ENCODE data around the gene SNX8. TPM values are rescaled to one million over a fixed set of nuclear protein-coding genes. Genes with fewer than 3 reads are reported as not detected.

SNX8 gene
- polyA plus RNA-seq, 2 of the 4 experiments (the other 2 are of a cell fraction) = 21.2 to 36.3 TPM

DNA sequence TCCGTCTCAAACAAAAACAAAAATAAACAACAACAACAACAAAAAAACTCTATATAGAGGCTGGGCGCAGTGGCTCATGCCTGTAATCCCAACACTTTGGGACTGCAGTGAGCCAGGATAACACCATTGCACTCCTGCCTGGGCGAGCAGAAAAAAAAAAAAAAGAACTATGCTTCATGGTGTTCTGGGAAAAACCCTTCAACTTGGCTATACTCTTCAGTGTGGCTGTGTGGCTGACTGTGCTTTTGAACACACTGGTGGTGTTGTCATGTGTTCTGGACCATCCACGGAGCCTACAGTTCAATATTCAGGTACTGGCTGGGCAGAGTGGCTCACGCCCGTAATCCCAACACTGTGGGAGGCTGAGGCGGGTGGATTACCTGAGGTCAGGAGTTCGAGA, 26.5 kb downstream of the SNX8 start:
- DNase-seq (ENCODE audit: low read depth in 1 of 2, low spot score in 1 of 2) (no peak), ATAC-seq (no peak), FAIRE-seq (no peak)
- ChIA-PET CTCF (interaction anchor here (1.6 kb wide), 1 partner anchor 11 kb away, joined by 4 read pairs; no protein-coding TSS in a partner anchor), POLR2A (no interaction called here)
- H3K27ac ChIP-seq = no peak overlapping the region
- no peak for TF ChIP-seq HOXB5 (CRISPR knock-in tag; IDR thresholded peaks at IDR 0.05)
- no peak for TF ChIP-seq NR3C1 (IDR thresholded peaks at IDR 0.05)
- TF ChIP-seq CBX8 (IDR thresholded peaks at IDR 0.05) = no peak
- TF ChIP-seq NFE2L2 (conservative IDR thresholded peaks at IDR 0.05; ENCODE audit: low read length) = no peak
- TF ChIP-seq HEYL (CRISPR knock-in tag; IDR thresholded peaks at IDR 0.05) = no peak
- no peaks in the 10 kb centered on the region for H3K9me3 ChIP-seq
- H3K4me2 ChIP-seq = no peak overlapping the region
- WGBS (ENCODE audit: missing lambda C conversion rate) = 87% methylated on average over 8 of the region's 8 CpGs
- H3K4me1 ChIP-seq = no peaks in the 10 kb centered on the region
- no peak overlapping the region for H3K4me3 ChIP-seq

DNA sequence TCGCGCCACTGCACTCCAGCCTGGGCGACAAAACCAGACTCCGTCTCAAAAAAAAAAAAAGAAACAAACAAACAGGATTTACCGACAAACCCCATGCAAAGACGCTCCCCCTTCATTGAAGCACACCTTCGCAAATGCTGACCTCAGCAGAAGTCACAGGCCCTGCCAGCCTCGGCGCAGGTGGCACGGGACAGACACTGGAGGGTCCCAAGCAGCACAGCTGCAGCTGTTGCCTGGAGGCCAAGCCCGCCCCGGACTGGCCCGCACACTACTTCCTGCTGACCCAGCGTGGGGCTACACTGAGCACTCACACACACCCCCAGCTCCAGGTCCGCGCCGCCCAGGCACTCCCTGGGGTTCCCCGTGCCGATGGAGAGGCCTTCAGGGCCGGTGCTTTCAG, 31.2 kb downstream of the SNX8 start:
- FAIRE-seq = no peak

DNA sequence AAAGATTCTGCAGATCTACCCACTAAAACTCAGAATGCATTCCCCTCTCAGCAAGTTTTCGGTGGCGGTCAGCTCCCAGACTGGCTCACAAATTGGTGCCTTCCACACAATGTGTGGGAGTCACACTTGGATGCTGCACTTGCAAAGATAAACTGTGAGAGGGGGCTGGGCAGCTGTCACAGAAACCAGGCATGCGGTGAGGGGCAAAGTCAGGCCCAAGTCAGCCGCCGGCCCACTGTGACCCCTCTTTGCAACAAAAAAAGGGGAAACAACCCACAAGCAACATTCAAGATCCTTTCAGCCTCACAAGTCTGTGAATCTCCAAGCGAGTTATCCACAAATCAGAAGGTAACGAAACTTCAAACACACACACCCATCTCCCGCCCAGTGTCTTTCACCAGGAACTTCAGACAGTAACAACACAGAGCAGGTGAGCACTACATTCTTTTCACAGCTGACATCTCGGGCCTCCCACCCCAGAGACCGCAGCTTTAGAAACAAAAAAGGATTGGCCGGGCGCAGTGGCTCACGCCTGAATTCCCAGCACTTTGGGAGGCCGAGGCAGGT, 32.0 kb downstream of the SNX8 start:
- ChIA-PET POLR2A (no interaction called here), CTCF (interaction anchor here (0.7 kb wide), 1 partner anchor 49 kb away, joined by 4 read pairs; no protein-coding TSS in a partner anchor)
- no peak for ATAC-seq

More for the DNA sequence above, 31.2 kb downstream of the SNX8 start:
- Histone ChIP-seq H3K4me1 (no peaks in the 10 kb centered on the region), H3K4me3 (no peak overlapping the region), H3K4me2 (no peak overlapping the region), H3K9me3 (no peaks in the 10 kb centered on the region), H3K27ac (no peak overlapping the region)
- ChIA-PET CTCF (interaction anchor here (0.7 kb wide), 1 partner anchor 48 kb away, joined by 4 read pairs; no protein-coding TSS in a partner anchor), POLR2A (no interaction called here)
- WGBS (ENCODE audit: missing lambda C conversion rate) = 94% methylated on average over 20 of the region's 20 CpGs
- ATAC-seq (peak in 1 of 2 experiments; percentile 30; a peak in 2 of 6 replicates), DNase-seq (ENCODE audit: low read depth in 1 of 2, low spot score in 1 of 2) (no peak)
- no peak for TF ChIP-seq CBX2 (IDR thresholded peaks at IDR 0.05; ENCODE audit: borderline replicate concordance, low read depth)
- TF ChIP-seq JUN (IDR thresholded peaks at IDR 0.05) = no peak
- TF ChIP-seq MAFK (IDR thresholded peaks at IDR 0.05; ENCODE audit: partially characterized antibody) = peak; percentile 93

DNA sequence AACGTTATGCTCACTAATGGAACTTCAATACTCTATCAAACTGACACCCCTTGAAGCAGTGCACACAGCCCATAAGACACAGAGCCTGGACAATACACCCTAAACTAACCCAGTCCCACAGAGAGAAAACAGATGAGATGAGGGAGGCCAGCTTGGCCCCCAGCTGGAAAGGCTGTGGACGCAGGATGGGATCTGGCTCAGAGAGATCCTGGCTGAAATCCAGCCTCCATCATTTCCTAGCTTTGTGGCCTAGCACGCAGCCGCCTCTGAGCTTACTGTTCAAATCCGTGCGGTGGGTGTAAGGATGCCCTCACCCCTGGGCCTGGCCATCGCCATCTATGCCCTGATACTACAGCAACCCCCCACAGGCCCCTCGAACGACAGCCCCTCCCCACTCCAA, 32.7 kb downstream of the SNX8 start:
- no peak for FAIRE-seq
- ChIA-PET CTCF (no interaction called here), POLR2A (no interaction called here)
- no peak for DNase-seq (ENCODE audit: low read depth in 1 of 2, low spot score in 1 of 2)
- WGBS (ENCODE audit: missing lambda C conversion rate) = 92% methylated on average over 9 of the region's 9 CpGs
- TF ChIP-seq HOXB13 (CRISPR knock-in tag; IDR thresholded peaks at IDR 0.05; ENCODE audit: low read depth) = no peak
- no peak for TF ChIP-seq JUN (IDR thresholded peaks at IDR 0.05)
- no peak for TF ChIP-seq MAZ (IDR thresholded peaks at IDR 0.05; ENCODE audit: borderline replicate concordance, low read depth, low read length)
- no peak for TF ChIP-seq KDM1A (IDR thresholded peaks at IDR 0.05; ENCODE audit: low read depth)
- TF ChIP-seq, protein P1, sequence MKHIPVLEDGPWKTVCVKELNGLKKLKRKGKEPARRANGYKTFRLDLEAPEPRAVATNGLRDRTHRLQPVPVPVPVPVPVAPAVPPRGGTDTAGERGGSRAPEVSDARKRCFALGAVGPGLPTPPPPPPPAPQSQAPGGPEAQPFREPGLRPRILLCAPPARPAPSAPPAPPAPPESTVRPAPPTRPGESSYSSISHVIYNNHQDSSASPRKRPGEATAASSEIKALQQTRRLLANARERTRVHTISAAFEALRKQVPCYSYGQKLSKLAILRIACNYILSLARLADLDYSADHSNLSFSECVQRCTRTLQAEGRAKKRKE (CRISPR knock-in tag; IDR thresholded peaks at IDR 0.05; ENCODE audit: low read depth) = no peak
- no peak for TF ChIP-seq FOSB (CRISPR knock-in tag; IDR thresholded peaks at IDR 0.05)
- TF ChIP-seq RNF2 (IDR thresholded peaks at IDR 0.05; ENCODE audit: borderline replicate concordance, low read depth) = no peak
- no peak overlapping the region for H3K27ac ChIP-seq
- H3K9me3 ChIP-seq = no peaks in the 10 kb centered on the region
- H3K4me2 ChIP-seq = no peak overlapping the region
- no peaks in the 10 kb centered on the region for H3K4me1 ChIP-seq
- no peak for ATAC-seq
- H3K4me3 ChIP-seq = no peak overlapping the region

More for the DNA sequence above, 32.0 kb downstream of the SNX8 start:
- Histone ChIP-seq H3K4me1 (no peaks in the 10 kb centered on the region), H3K4me3 (no peak overlapping the region), H3K9me3 (no peaks in the 10 kb centered on the region), H3K4me2 (no peak overlapping the region), H3K27ac (no peak overlapping the region)
- WGBS (ENCODE audit: missing lambda C conversion rate) = 92% methylated on average over 14 of the region's 14 CpGs
- DNase-seq (ENCODE audit: low read depth in 1 of 2, low spot score in 1 of 2) = no peak
- TF ChIP-seq, protein P2, sequence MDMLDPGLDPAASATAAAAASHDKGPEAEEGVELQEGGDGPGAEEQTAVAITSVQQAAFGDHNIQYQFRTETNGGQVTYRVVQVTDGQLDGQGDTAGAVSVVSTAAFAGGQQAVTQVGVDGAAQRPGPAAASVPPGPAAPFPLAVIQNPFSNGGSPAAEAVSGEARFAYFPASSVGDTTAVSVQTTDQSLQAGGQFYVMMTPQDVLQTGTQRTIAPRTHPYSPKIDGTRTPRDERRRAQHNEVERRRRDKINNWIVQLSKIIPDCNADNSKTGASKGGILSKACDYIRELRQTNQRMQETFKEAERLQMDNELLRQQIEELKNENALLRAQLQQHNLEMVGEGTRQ (IDR thresholded peaks at IDR 0.05) = no peak
- no peak for TF ChIP-seq RFX5 (IDR thresholded peaks at IDR 0.05)
- TF ChIP-seq, protein P3, sequence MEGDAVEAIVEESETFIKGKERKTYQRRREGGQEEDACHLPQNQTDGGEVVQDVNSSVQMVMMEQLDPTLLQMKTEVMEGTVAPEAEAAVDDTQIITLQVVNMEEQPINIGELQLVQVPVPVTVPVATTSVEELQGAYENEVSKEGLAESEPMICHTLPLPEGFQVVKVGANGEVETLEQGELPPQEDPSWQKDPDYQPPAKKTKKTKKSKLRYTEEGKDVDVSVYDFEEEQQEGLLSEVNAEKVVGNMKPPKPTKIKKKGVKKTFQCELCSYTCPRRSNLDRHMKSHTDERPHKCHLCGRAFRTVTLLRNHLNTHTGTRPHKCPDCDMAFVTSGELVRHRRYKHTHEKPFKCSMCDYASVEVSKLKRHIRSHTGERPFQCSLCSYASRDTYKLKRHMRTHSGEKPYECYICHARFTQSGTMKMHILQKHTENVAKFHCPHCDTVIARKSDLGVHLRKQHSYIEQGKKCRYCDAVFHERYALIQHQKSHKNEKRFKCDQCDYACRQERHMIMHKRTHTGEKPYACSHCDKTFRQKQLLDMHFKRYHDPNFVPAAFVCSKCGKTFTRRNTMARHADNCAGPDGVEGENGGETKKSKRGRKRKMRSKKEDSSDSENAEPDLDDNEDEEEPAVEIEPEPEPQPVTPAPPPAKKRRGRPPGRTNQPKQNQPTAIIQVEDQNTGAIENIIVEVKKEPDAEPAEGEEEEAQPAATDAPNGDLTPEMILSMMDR (IDR thresholded peaks at IDR 0.05) = no peak
- FAIRE-seq = no peak

All from A549 (cell line).